HG03045 (cell line): ENCODE results near the gene PCDH12.

Source experiments
- ATAC-seq: cut with Tn5 transposase; IDR thresholded peaks from one replicate; pipeline ENCODE4 v1.9.1; 2021; ENCODE audit warnings: mild to moderate bottlenecking, moderate library complexity; ENCODE audit not compliant: unreplicated experiment

Gene PCDH12

DNA sequence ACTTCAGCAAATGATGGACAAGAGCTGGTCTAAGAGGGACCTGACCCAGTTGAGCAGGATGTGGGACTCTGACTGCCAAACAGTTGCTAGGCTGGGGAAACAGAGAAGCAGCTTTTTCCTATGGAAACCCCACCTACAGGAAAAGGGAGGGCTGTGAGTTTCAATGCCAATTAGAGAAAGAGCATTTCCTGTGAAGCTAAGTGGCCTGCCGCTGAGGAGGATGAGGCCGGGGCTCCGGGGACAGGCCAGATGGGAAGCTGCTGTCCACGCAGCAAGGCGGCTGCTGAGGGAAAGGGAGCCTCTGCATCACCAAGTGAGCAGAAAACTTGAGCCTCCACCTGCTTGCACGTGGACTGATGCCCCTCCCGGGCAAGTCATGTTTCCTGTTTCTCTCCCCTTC lies at the start of gene PCDH12:
Gene PCDH12 (minus strand): TSS at position 90 of the 400 bp plus-strand sequence. CDS start 351 bp downstream, outside the sequence.
- no peak for ATAC-seq

DNA sequence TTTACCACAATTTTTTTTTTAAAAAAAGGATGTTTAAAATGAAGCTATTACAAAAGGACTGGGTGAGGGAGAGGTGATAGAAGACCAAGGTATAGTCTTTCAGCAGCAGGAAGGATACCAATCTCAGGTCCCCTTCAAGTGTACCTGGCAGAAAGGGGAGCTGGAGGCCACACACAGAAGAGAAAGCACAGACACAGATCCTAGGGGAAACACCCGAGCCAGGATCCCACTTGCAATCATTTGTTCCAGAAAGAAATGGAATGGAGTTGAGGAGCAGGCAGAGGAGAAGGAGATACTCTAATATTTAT lies 49.2 kb upstream of the PCDH12 start:
- ATAC-seq, result no peak

DNA sequence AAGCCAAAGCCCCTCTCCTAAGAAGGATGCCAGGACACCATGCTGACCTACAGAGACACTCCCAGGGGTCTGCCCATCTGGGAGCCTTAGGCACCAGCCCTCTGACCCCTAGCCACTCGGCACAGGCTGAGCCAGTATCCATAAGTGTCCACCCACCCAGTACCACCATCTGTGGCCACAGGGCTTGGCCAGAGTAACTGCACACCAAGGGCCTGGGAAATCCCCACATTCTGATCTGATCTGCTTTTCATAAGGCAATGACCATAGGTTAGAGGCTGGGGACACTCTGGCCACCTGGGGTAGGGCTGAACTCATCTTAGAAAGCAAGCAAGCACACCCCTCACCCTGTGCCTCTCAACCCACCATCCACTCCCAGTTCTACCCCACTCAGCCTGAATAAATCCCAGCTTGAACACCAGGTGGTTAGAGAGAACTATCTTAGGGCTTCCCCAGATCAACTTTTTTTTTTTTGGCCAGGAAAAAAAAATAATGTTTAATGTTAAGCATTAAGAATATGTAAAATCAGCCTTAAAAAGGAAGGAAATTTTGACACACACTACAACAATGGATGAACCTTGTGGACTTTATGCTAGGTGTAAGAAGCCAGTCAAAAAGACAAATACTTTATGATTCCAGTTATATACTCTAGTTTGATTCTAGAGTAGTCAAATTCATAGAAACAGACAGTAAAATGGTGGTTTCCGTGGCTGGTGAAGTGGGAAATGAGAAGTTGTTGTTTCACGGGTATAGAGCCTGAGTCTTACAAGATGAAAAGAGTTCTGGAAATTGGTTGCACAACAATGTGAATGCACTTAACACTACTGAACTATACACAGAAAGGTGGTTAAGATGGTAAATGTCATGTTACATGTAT lies 48.6 kb upstream of the PCDH12 start:
- peak; percentile 47 for ATAC-seq

DNA sequence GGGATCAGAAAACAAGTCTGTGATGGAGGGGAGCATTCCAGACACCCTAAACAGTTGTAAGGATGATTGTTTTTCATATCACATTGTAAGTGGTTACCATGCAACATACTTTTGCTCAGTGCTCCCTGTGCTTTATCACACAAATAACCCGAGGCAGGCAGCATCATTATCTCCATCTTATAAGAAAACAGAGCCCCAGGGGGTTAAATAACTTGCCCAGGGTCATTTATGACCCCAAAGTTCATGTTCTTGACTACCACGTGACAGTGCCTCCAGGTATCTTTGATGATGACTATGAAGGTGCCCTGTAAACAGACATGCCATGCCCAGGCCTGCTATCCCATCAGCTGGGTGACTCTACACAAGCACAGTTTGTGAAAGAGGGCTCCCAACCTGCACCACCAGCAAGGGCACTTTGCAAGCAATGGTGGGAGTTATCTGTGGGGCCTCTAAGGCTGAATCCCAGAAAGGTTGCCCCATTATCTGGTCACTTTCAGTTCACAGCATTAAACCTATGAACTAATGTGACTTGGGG lies 45.3 kb upstream of the PCDH12 start:
- no peak for ATAC-seq

DNA sequence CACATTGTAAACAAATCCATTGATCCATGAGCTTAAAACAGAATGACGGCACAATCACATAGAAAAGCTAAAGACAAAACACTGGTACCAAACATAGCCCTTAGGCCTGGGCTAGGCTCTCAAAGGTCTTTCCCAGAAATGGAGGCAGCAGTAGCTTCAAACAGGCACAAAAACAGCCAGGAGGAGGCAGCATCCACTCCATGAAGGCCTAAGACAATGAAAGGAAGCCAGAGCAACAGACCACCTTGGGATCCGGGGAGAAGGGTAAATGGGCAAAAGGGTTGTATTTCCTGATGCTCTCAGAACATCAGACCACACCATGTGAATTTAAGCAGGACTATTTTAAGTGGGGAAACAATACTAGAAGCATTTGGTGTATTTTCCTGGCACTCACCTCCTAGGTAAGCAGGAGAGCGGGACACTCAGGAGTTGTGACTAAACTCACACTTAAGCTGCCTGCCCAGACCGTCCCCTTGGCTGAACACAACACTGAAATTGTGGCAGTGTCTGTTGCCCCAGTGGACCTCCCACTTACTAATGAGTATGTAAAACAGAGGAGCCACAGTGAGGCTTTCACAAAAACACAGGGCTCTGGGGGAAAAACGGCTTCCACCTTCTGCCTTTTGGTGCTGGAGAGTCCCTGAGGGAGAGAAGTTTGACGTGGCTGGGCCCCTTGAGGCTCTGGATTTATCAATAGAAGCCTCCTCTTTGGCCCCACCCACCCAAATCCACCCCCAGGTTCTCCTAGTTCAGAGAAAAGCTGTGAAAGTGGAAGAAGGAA lies 42.9 kb upstream of the PCDH12 start:
- ATAC-seq, result no peak

DNA sequence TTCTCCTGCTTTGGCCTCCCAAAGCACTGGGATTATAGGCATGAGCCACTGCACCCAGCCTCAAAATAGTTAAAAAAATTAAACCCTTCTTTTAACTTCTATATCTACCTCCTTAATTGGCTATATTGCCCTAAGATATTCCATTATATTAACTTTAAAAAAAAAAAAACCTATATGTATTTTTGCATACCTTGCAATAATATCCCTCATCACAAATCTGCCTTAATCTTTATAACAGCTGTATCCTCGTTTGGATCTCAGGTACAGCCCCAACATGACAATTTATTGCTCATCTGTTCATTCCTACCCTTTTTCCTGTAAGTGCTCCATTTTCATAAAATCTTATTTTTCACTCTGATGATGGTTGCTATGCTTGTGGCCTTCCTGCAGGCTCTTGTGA lies 42.2 kb upstream of the PCDH12 start:
- no peak for ATAC-seq

DNA sequence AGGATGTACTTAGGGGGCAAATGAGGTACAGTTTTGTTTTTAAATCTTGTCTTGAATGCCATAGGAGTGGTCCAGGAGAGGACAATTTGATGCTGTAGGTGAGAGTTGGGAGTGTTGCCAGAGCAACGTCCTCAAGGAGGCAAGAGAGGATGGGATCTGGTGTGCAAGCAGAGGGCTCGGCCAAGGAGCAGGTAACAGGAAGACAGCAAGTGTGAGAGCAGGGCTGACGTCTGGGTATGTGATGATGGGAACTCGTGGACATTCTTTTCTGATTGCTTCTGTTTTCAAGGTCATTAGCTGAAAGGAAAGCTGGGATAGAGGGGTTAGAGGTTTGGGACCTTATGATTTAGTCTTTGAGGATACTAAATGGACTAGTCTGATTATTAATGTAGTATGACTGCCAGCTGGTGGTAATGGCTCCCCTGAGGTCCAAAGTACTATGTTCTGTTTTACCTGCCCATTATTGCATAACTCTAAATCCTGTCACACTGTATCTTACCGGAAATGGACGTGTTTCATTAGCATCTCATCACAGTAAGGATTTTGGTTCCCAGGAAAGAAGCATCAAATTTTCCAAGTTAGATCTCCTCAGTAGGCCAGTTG lies 39.5 kb upstream of the PCDH12 start:
- no peak for ATAC-seq

DNA sequence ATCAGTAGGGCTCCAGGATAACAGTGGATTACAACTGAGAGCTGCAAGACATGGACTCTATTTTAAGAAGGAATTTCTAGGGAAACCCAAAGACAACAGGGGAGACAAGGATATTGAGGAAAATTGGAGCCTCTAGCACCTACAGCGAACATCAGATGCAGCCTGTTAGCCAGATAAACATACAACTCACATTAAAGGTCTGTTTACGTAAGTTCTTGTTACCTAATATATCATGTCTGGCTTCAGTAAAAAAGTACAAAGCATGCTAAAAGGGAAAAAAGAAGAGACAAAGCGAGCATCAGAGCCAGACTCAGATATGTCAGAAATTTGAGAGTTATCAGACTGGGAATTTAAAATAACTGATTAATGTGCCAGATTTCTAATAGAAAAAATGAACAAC lies 37.7 kb upstream of the PCDH12 start:
- ATAC-seq, result no peak

DNA sequence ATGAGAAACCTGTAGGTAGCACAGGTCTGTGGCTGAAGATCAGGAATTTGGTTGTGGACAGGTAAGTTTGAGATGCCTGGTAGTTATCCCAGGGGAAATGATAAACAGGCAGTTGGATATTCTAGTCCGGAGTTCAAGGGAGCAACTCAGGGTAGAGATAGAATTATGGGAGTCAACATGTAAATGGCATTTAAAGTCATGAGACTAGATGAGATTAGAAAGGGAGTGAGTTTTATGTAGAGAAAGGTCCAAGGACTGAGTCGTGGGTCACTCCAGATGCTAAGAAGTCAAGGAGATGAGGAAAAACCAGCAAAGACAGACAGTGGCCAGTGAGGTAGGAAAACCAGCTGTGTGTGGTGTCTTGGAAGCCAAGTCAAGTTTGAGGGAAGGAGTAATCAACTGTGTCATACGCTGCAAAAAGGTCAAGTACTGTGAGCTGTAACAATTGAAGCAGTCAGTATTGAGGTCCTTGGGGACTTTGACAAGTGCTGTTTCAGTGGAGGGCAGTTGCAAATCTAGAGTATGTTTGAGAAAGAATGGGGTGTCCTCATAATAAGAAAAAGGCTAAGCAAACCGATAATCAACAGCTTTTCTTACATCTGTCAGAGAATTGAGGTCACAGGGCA lies 36.6 kb upstream of the PCDH12 start:
- no peak for ATAC-seq

DNA sequence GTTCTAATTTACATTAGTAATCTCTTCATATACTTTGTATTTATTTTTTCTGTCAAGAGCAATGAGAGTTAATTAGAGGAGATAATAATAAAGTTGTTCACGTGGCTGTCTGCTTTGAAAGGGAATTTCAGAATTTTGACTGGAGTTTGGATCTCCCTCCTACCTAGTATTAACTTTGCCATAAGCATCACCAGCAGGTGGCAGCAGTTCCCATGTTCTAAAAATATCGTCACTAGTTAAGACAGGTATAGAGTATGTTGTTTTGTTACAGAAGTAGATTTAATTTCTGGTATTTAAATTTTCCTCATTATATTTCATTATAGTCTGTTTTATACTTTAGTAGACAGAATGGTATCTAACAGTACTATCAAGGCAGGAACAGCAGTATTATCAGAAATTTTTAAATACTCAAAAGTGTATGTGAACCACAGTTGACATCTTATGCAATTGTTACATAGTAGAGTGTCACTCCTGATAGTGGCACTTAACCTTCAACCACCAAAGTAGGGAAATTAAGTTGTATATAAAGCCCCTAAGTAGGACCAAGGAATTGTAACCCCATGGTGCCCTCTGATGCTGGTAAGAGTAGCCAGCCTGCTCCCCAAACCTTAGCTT lies 34.5 kb upstream of the PCDH12 start:
- peak; percentile 57 for ATAC-seq

DNA sequence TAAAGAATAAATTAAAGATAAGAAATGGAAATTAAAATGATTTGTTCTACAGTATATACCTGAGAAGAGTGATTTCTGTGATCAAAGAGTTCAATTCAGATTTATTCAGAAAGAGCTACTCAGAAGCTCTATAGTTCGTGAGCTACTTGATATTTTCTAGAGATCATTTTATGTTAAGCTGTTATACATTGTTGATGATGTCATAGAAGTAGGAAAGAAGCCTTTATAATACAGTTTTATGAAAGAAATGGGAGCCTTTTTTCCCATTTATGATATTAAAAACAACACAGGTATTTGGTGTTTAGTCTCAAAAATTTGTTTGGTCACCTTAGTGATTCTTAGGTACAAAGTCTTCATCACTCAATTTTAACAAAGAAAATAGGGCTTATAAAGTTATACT lies 31.7 kb upstream of the PCDH12 start:
- ATAC-seq, result no peak

DNA sequence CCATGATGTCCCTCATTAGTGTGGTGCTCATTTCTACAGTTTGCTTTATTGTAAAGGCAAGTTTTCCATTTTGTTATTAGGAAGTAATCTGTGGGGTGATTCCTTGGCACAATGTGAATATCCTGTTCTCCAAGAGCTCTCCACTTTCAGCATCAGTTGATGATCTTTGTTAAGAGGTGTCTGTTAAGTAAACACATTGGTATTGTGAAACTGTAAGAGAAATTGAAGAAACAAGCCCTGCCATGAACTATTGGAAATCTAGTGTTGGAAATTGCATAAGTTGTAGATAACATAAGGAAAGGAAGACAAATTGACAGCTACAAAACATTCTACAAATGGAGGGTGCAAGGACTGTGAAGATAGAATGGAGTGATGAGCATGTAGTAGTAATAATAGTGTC lies 28.1 kb upstream of the PCDH12 start:
- no peak for ATAC-seq

DNA sequence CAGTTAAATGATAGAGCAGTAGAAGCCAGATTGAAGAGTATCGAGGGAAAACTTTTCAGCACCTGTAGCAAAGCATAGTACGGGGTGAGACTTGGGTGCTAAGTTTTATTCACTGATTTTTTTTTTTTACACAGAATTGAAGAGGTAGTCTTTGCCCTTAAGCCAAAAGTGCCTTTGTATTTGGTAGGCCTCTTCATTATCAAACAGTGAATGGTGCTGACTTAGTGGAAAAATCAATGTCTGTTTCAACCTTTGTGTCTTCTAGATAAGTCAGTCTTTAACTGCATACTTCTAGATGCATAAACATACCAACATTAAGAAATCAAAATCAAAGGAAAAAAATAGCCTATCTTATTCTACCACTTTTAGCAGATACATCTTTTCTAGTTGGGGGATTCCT lies 24.6 kb upstream of the PCDH12 start:
- ATAC-seq, result no peak

DNA sequence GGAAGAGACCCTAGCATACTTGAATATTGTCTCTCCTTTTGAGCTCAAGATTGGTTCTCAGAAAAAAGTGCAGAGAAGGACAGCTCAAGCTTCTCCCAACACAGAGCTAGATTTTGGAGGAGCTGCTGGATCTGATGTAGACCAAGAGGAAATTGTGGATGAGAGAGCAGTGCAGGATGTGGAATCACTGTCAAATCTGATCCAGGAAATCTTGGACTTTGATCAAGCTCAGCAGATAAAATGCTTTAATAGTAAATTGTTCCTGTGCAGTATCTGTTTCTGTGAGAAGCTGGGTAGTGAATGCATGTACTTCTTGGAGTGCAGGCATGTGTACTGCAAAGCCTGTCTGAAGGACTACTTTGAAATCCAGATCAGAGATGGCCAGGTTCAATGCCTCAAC lies 20.4 kb upstream of the PCDH12 start:
- ATAC-seq, result no peak

DNA sequence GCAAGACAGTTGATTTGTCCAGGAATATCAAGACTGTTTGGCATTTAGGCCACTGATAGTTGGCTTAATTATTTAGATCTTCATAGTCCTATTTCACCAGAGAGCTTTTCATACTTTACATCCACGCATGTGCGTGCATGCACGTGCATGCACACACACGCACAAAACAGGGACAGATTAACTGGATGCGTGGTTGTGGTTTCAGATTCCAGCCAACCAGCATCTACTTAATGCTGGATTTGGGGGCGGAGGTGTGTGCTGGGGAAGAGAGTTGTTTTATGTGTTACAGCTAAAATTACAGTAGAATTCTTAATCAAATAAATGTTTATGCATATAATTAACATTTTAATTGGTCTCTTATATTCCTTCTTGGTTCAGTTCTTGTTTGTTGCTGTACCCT lies 18.2 kb upstream of the PCDH12 start:
- ATAC-seq, result no peak

DNA sequence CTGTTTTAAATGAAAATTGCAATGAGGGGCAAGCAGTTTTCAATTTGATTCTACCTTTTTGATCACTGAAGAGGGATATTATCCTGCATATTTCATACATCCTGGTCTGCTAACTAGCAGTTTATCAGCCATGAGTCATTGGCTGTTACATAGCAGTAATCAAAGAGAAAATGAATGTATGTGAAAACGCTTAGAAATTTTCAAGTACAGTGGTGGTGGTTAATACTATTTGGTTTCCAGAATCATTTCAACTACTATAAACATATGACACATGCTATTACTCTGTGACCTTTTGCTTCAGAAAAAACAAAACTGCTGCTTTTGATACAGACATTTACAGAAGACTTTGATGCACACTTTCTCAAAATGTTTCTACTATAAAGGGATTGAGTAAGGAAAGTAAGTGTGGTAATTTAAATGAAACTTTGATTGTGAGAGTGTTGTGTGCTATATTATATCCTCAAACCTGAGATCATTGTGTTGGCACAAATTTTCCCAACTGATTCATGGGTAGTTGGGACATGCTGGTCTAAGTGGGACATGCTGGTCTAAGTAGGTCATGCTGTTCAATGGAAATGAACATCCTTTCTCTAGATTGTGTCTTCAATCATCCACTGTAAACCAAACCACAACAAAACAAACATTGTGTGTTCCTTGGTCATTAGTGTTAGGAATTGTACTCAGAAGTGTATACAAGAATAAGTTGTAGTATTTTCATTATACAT lies 16.0 kb upstream of the PCDH12 start:
- ATAC-seq, result no peak

DNA sequence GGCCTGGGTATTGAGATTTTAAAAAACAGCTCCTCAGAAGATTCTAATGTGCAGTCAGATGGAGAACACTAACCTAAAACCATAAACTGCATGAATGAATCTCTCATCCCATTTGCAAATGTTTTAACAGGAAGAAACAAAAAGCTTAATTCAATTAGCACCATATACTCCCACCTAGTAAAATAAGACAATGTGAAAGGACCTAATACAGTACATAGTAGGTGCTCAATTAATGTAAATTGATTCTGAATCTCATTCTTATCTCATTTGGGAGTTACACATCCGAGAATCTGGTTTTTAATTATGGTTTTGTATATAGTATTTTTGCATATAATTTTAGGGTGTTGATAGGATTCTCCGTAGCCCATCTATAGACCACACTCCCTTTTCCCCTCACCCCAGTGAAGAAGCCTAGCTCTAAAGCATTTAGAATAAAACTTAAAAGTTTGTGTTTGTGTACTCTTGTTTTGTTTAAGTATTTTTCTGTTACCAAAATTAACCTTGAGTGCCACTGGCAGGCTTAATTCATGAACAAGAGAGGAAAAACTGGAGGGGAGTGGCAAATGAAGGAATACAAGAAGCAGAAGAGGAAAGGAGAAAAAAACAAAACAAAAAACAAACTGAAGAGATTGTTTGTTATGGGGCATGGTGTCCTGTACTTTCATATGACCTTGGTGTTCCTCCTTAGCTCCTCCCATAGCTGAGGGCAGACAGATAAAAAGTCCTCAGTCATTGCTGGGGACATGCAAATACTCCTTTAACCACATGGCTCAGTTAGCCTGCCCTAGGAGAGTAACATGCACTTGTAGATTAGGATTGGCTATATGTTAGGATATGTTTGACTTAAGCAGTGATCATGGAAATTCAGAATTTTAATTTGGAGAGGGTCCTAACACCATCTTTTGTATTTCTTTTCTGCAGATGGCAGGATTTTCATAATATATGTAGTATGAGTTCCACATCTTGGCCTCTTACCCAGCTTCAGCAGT lies 12.1 kb upstream of the PCDH12 start:
- peak; percentile 54 for ATAC-seq

DNA sequence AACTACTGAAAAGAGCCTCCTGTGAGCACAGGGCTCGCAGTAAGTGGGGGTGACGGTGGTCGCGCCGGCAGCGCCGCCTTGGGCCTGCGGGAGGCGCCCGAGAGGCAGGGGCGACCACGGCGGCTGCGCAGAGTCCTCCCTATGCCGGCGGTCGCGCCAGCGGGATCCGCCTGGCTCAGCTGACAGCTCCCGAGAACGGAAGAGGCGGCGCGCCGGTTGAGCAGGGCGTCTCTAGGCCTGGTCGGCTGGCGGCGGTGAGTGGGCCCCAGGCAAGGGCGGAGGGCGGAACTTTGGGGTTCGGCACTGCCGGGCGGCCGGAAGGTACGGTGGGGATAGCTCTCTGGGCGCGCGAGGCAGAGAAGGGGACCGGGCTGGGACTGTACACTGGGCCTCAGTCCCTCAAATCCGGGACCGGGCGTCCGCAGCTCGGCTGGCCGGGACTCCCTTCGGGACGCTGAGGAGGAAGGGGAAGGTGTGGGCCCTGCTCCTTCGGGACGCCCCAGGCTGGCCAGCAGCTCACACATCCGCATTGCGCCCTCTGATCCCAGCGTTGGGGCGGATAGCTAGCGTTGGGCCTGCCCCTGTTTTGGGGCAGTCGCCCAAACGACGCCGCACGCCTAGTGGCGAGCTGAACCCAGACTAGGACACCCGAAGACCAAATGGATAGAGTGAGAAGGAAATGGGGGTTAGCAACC lies 11.1 kb upstream of the PCDH12 start, which contains the start of gene RNF14:
Gene RNF14 (plus strand): TSS at position 192 of the 695 bp plus-strand sequence. CDS start 4,484 bp downstream, outside the sequence.
- peak; percentile 94 for ATAC-seq
